GM12878 (cell line): ENCODE data around the gene KIAA1143. TPM values are rescaled to one million over a fixed set of nuclear protein-coding genes. Genes with fewer than 3 reads are reported as not detected.

Experiments used
- ATAC-seq: fragments of 200-7000 bp; cut with Tn5 transposase; 3 replicates; pipeline ENCODE4 v1.9.1; 2020; ENCODE audit warnings: mild to moderate bottlenecking, moderate library complexity
- BruUV-seq: library from RNA; stranded (reverse); fragments of 400-500 nt; replicated peaks from 2 replicates; lab custom pipeline; 2021; lab: Mats Ljungman, UMichigan
- CTCF ChIA-PET: fragments of 300-600 bp; sonication (Branson Sonifier 250); formaldehyde crosslinking; extraction: SDS; loops from one replicate; lab custom pipeline; 2021; ENCODE audit warnings: inconsistent platforms; lab: Yijun Ruan, JAX
- POLR2A ChIA-PET: fragments of 350-600 bp; formaldehyde crosslinking; extraction: SDS; loops from one replicate; lab custom pipeline; 2021; ENCODE audit warnings: inconsistent platforms; lab: Charles Lee
- RAD21 ChIA-PET: fragments of 300-600 bp; sonication (Branson Sonifier 250); formaldehyde crosslinking; loops from one replicate; lab custom pipeline; 2023; ENCODE audit warnings: antibody characterized with exemption; ENCODE audit not compliant: unreplicated experiment; lab: Charles Lee
- SMC1A ChIA-PET: fragments of 300-600 bp; sonication (Branson Sonifier 250); formaldehyde crosslinking; loops from one replicate; lab custom pipeline; 2023; ENCODE audit not compliant: unreplicated experiment, uncharacterized antibody; lab: Charles Lee
- DNase-seq: peaks from one replicate; pipeline ENCODE4 v3.0.0-alpha.2; 2011; ENCODE audit warnings: low read depth, low spot score
- FAIRE-seq: peaks from 3 replicates; lab custom pipeline; 2011; peaks lifted over from hg19 to GRCh38; lab: Jason Lieb, UNC
- H2AFZ ChIP-seq: 2 replicates; pipeline ENCODE4 v1.6.0; 2011; ENCODE audit warnings: low read depth, low read length, control low read depth; ENCODE audit not compliant: control insufficient read depth
- H3K27ac ChIP-seq: 2 replicates; pipeline ENCODE4 v1.5.1; 2011; ENCODE audit warnings: control low read depth; ENCODE audit not compliant: control insufficient read depth, insufficient read depth
- H3K27me3 ChIP-seq, 2 experiments: replicated peaks in 1 of 2; 2 replicates each; pipeline versions ENCODE4 v1.6.0 to v1.6.1; 2011; ENCODE audit warnings: low read length in 1 of 2; ENCODE audit not compliant: control insufficient read depth in 2 of 2, insufficient read depth in 2 of 2
- H3K36me3 ChIP-seq, 2 experiments: 2 replicates each; pipeline ENCODE4 v1.5.1; 2011; ENCODE audit warnings: low read length in 1 of 2; ENCODE audit not compliant: control insufficient read depth in 2 of 2, insufficient read depth in 2 of 2
- H3K4me1 ChIP-seq: 2 replicates; pipeline ENCODE4 v1.6.1; 2011; ENCODE audit warnings: mild to moderate bottlenecking, low read length, moderate library complexity, mixed read lengths; ENCODE audit not compliant: control insufficient read depth, insufficient read depth
- H3K4me2 ChIP-seq: 2 replicates; pipeline ENCODE4 v1.6.0; 2011; ENCODE audit warnings: control low read depth; ENCODE audit not compliant: control insufficient read depth, insufficient read depth
- H3K4me3 ChIP-seq: fragments of 200-600 bp; sonication (generic); 2 replicates; pipeline ENCODE4 v1.5.1; 2016
- H3K79me2 ChIP-seq: 2 replicates; pipeline ENCODE4 v1.6.0; 2011; ENCODE audit warnings: low read length; ENCODE audit not compliant: control insufficient read depth, insufficient read depth
- H3K9ac ChIP-seq: 2 replicates; pipeline ENCODE4 v1.8.0; 2011; ENCODE audit warnings: low read length, control low read depth, mixed read lengths; ENCODE audit not compliant: control insufficient read depth, insufficient read depth
- H3K9me3 ChIP-seq: replicated peaks from 3 replicates; pipeline ENCODE4 v1.5.1; 2011; ENCODE audit warnings: mild to moderate bottlenecking, low read length; ENCODE audit not compliant: control insufficient read depth, insufficient read depth
- H4K20me1 ChIP-seq: 2 replicates; pipeline ENCODE4 v1.6.0; 2011; ENCODE audit not compliant: control insufficient read depth, insufficient read depth
- BCL11A ChIP-seq: IDR thresholded peaks from 2 replicates; pipeline ENCODE4 v1.6.1; 2011; ENCODE audit warnings: low read depth, low read length
- FOXK2 ChIP-seq: fragments of 450-650 bp; IDR thresholded peaks from 2 replicates; pipeline ENCODE4 v1.6.1; 2017; ENCODE audit warnings: mild to moderate bottlenecking, moderate library complexity
- FOXM1 ChIP-seq: IDR thresholded peaks from 2 replicates; pipeline ENCODE4 v1.6.1; 2012; ENCODE audit warnings: low read depth, mild to moderate bottlenecking, inconsistent platforms, low read length, moderate library complexity
- IKZF2 ChIP-seq, 2 experiments: fragments of 450-650 bp; IDR thresholded peaks; 2 replicates each; pipeline ENCODE4 v1.6.1; 2017; ENCODE audit warnings: mild to moderate bottlenecking in 2 of 2, moderate library complexity in 2 of 2
- MXI1 ChIP-seq: fragments of 150-350 bp; IDR thresholded peaks from 2 replicates; pipeline ENCODE4 v1.6.1; 2011; ENCODE audit warnings: low read depth, mild to moderate bottlenecking, inconsistent platforms, low read length, improper control_type of control experiment
- NR2C1 ChIP-seq: fragments of 450-650 bp; IDR thresholded peaks from 2 replicates; pipeline ENCODE4 v1.6.1; 2017; ENCODE audit warnings: antibody characterized with exemption, mild to moderate bottlenecking, moderate library complexity
- NR2F1 ChIP-seq: fragments of 450-650 bp; conservative IDR thresholded peaks from 2 replicates; pipeline ENCODE4 v1.6.1; 2017; ENCODE audit warnings: mild to moderate bottlenecking
- SMAD5 ChIP-seq: IDR thresholded peaks from 2 replicates; pipeline ENCODE4 v1.6.1; 2016; ENCODE audit warnings: antibody characterized with exemption, low read depth
- WRNIP1 ChIP-seq: IDR thresholded peaks from 2 replicates; pipeline ENCODE4 v1.6.1; 2011; ENCODE audit warnings: low read depth, low read length, improper control_type of control experiment, borderline replicate concordance
- WGBS: methylation state at CpG from one replicate; pipeline ENCODE4 v1.1.6; 2016; ENCODE audit warnings: low lambda C conversion rate; ENCODE audit not compliant: insufficient replicate concordance, insufficient coverage; ENCODE audit errors: missing lambda C conversion rate; 5-methylcytosine and 5-hydroxymethylcytosine counted together
- in situ Hi-C: fragments of 300-500 bp; cut with MboI; formaldehyde crosslinking; loops from 9 replicates; pipeline ENCODE4 v1.14.3; 2018; ENCODE audit warnings: mixed read lengths
- intact Hi-C: fragments of 100-400 bp; cut with micrococcal nuclease; formaldehyde crosslinking; loops from one replicate; pipeline ENCODE4 v1.14.2; 2022; ENCODE audit not compliant: unreplicated experiment
- polyA plus RNA-seq, 11 experiments: library from polyadenylated mRNA; depleted of rRNA in 4 of 11; unstranded in 6 of 11; stranded (reverse) in 5 of 11; fragments of >200 nt; fragmentation: Nextera tagmentation in 4 of 11; fragmentation: Illumina TruSeq in 1 of 11; extraction: Ambion mirVana in 4 of 11; extraction: Trizol in 1 of 11; gene quantifications; 1 replicate in 1 of 11; 2 replicates in 10 of 11; pipeline versions ENCODE4 v1.2.1 to v1.2.3, GENCODE V29; 2011 to 2016; ENCODE audit warnings: inconsistent platforms in 2 of 11, missing spikeins in 2 of 11, low read depth in 1 of 11
- total RNA-seq, 4 experiments: library from RNA; depleted of rRNA in 3 of 4; stranded (reverse); fragments of >200 nt in 3 of 4; fragmentation: Illumina TruSeq in 1 of 4; extraction: Trizol in 1 of 4; gene quantifications; 2 replicates each; pipeline versions ENCODE4 v1.2.1 to v1.2.3, GENCODE V29; 2013 to 2021
- TF ChIP-seq, protein P1 (sequence below): fragments of 450-650 bp; IDR thresholded peaks from 2 replicates; pipeline ENCODE4 v1.6.1; 2017; ENCODE audit warnings: low read depth, mild to moderate bottlenecking, moderate library complexity

Gene KIAA1143
- total and polyA plus RNA-seq, 10 of the 15 experiments (the other 5 are each of a cell fraction or from before 2014, with no cell fraction given), result 11.4 to 37.6 (median 28.4) TPM

DNA sequence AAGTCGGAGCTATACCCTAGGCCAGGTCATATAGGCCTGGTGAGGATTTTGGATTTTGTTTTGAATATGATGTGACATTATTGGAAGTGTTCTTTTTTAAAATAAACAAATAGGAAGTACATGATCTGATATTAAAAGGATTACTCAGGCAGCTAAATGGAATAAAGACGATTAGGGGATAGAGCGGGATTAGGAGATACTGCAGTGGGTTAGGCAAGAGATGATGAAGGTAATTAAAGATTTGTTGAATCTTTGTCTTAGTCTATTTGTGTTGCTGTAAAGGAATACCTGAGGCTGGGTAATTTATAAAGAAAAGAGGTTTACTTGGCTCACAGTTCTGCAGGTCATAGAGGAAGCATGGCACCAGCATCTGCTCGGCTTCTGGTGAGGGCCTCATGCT, 21.5 kb upstream of the KIAA1143 start:
- SMC1A ChIA-PET, result no interaction called here
- RAD21 ChIA-PET, result no interaction called here
- TF ChIP-seq NR2C1 (no peak), SMAD5 (no peak), FOXM1 (no peak), MXI1 (no peak), BCL11A (no peak), FOXK2 (no peak), IKZF2 (IDR thresholded peaks at IDR 0.05) (no peak), NR2F1 (no peak), WRNIP1 (no peak)
- TF ChIP-seq, protein P1, sequence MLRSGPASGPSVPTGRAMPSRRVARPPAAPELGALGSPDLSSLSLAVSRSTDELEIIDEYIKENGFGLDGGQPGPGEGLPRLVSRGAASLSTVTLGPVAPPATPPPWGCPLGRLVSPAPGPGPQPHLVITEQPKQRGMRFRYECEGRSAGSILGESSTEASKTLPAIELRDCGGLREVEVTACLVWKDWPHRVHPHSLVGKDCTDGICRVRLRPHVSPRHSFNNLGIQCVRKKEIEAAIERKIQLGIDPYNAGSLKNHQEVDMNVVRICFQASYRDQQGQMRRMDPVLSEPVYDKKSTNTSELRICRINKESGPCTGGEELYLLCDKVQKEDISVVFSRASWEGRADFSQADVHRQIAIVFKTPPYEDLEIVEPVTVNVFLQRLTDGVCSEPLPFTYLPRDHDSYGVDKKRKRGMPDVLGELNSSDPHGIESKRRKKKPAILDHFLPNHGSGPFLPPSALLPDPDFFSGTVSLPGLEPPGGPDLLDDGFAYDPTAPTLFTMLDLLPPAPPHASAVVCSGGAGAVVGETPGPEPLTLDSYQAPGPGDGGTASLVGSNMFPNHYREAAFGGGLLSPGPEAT, result no peak
- DNase-seq, result no peak
- no peak overlapping the region for H3K4me2 ChIP-seq
- POLR2A ChIA-PET, result no interaction called here
- no peak overlapping the region for H3K9ac ChIP-seq
- CTCF ChIA-PET, result no interaction called here
- WGBS, result 97% methylated on average over 4 of the region's 4 CpGs
- H3K4me1 ChIP-seq, result no peaks in the 10 kb centered on the region
- H3K79me2 ChIP-seq, result no peaks in the 10 kb centered on the region
- in situ Hi-C loops, result no loop called here
- H3K27ac ChIP-seq, result no peak overlapping the region
- no peak for FAIRE-seq
- no peaks in the 10 kb centered on the region for H4K20me1 ChIP-seq
- intact Hi-C loops, result no loop called here
- peaks cover 0 to 11% of the 10 kb centered on the region in 2 experiments; a peak in 3 of 4 replicates for H3K36me3 ChIP-seq
- no peak overlapping the region for H3K4me3 ChIP-seq
- no peaks in the 10 kb centered on the region for H3K27me3 ChIP-seq
- no TSS peak for BruUV-seq
- H2AFZ ChIP-seq, result no peak overlapping the region
- no peaks in the 10 kb centered on the region for H3K9me3 ChIP-seq
- ATAC-seq, result no peak
